AG09309 (cell line): Measurements from ENCODE around the gene ACYP2.

Source experiments
- DNase-seq: peaks from one replicate; pipeline ENCODE4 v3.0.0-alpha.2; 2010; ENCODE audit warnings: low read depth
- H3K4me3 ChIP-seq: 2 replicates; pipeline ENCODE4 v1.5.1; 2011; ENCODE audit warnings: mild to moderate bottlenecking, low read depth, low read length, moderate library complexity; ENCODE audit not compliant: control insufficient read depth
- TF ChIP-seq, protein P1 (sequence below): IDR thresholded peaks from 2 replicates; pipeline ENCODE4 v1.5.1; 2011; ENCODE audit warnings: mild to moderate bottlenecking, low read depth, low read length, inconsistent platforms; ENCODE audit not compliant: insufficient read depth, control insufficient read depth; ENCODE audit errors: missing control alignments

The ACYP2 gene

DNA sequence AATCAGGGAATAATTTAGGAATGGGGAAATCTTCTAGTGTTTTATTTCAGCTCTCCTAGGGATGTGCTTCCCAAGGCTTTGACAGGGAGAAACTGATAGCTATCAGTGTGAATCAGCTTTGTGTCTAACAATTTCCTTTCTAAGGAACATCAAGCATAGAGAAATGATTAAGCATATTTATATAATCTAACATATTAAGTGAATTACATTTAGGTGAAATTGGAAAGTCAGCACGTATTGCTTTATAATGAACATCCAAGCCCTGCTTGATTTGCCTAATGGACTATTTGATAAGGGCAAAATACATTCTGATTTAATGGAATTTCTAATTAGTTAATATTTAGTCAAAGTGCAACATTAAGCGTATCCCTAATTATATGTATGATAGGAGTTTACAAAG is 160.1 kb downstream of the ACYP2 start:
- no peak for DNase-seq
- TF ChIP-seq, protein P1, sequence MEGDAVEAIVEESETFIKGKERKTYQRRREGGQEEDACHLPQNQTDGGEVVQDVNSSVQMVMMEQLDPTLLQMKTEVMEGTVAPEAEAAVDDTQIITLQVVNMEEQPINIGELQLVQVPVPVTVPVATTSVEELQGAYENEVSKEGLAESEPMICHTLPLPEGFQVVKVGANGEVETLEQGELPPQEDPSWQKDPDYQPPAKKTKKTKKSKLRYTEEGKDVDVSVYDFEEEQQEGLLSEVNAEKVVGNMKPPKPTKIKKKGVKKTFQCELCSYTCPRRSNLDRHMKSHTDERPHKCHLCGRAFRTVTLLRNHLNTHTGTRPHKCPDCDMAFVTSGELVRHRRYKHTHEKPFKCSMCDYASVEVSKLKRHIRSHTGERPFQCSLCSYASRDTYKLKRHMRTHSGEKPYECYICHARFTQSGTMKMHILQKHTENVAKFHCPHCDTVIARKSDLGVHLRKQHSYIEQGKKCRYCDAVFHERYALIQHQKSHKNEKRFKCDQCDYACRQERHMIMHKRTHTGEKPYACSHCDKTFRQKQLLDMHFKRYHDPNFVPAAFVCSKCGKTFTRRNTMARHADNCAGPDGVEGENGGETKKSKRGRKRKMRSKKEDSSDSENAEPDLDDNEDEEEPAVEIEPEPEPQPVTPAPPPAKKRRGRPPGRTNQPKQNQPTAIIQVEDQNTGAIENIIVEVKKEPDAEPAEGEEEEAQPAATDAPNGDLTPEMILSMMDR, result no peak
- H3K4me3 ChIP-seq, result no peak overlapping the region

GRCh38 chr2:54279385-54279784 is 164.0 kb downstream of the ACYP2 start:
- DNase-seq, result no peak
- TF ChIP-seq, protein P1, result peak; percentile 30
- no peak overlapping the region for H3K4me3 ChIP-seq

DNA sequence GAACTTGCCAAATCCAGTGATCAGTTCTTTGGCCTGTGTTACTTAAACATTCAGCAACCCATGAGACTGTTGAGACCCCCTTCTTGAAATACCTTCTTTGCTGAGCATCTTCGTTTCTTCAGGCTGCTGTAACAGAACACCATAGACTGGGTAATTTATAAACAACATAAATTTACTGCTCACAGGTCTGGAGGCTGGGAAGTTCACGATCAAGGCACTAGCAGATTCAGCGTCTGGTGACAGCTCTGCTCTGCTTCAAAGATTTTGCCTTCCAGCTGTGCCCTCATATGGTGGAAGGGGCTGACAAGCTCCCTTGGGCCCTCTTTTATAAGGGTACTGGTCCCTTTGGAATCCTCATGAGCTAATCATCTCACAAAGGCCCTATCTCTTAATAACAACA is 169.4 kb downstream of the ACYP2 start:
- no peak for DNase-seq
- TF ChIP-seq, protein P1, result no peak
- H3K4me3 ChIP-seq, result no peak overlapping the region

DNA sequence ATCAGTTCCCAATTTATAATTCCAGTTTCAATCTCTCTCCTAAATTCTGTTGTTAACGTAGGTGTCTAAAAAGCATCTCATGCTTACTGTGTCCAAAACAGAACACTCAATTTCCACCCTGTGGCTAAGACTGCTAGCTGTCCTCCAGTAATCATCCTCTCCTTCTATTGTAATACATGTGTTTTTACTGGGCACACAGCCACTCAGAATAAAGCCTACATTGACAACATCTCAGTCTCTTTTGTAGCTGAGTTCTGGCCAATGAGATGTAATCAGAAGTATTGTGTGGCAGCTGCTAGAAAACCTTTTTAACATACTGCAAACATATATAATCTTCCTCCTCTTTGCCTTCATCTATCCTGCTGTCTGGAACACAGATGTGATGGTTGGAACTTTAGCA is 170.0 kb downstream of the ACYP2 start:
- no peak for DNase-seq
- TF ChIP-seq, protein P1, result no peak
- no peak overlapping the region for H3K4me3 ChIP-seq

DNA sequence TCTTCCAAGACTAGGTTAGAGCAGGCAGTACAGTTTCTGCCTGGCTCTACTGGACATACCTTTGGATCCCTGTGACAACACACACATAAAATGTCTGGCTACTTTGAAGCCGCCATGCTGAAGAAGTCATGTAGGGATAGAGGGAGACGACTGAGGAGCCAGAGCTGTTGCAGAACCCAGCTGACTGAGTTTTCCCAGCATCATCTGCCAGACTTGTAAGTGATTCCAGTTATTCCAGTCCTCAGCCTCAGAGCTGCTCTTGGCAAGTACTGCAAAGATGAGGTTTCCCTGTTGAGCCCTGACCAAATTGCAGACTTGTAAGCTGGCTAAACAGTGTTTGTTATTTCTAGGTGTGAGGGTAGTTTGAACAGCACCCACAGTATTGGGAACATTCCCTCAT is 172.1 kb downstream of the ACYP2 start:
- TF ChIP-seq, protein P1, result no peak
- no peak for DNase-seq
- no peak overlapping the region for H3K4me3 ChIP-seq

DNA sequence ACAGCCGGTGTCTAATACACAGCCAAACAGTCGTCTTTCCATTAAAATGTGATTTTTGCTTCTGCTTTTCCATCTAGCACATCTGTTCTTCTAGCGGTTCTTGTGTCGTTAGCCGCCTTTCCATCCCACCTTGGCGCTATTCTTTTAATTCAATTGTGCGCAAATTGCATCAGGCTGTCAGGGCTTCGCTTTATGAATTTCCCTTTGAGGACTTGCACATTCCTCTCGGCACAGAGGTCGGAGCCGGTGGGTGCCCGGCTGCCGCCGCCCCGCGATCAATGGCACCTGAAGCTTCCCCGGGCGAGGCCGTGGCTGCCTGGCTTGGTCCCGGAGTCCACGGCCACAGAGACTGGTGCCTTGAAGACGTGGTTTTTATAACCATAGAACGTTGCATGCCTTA is 174.5 kb downstream of the ACYP2 start:
- no peak for DNase-seq
- TF ChIP-seq, protein P1, result no peak
- no peak overlapping the region for H3K4me3 ChIP-seq
